ENCODE measurements around the gene FGGY.

FGGY gene

DNA sequence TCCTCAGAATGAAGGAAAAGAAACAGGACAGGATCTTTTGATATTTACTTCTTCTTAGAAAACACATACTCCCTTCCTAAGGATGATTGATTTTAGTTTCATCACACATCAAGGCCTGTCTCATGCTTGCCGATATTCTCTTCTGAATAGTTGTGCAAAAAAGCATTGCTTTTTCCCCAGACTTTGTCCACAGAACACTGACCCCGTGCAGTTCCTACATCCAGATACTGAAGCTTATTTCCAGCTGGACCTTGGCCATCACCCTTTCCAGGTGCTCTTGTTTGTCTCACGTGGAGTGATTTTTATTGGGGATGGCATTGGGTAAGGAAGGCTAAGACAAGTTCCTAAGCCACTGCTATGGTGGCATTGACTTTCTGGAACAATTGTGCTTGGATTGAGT, 320.5 kb downstream of the FGGY start:
- no peak for DNase-seq (ENCODE audit: low read depth)

GRCh38 chr1:59619557-59619956, 322.7 kb downstream of the FGGY start:
- no peak for DNase-seq (ENCODE audit: low read depth)
- no peak overlapping the region for H3K4me3 ChIP-seq (ENCODE audit: low read depth, low read length)
- no peak for TF ChIP-seq CTCF (IDR thresholded peaks at IDR 0.05; ENCODE audit: low read depth, low read length, missing control alignments)

More for the DNA sequence above, 320.5 kb downstream of the FGGY start:
- no peak overlapping the region for H3K4me3 ChIP-seq (ENCODE audit: low read depth, low read length)
- no peak for TF ChIP-seq CTCF (IDR thresholded peaks at IDR 0.05; ENCODE audit: low read depth, low read length, missing control alignments)

DNA sequence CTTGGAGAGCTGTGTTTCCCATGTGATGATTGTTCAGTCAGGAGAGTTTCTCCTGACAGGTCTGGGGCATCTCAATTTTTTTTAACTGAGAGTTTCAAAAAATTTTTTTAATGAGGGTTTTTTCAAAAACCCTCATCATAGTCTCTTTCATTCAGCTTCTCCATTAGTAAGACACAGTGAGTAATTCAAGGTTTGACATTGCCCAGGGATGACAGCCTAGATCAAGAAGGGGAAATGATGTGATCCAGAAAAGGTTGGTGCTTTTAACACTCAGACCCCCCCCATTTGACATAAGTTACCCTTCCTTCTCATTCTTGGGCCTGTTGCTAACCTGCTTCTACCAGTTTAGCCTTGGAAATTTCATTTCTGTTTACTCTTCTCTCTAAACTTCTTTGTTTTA, 328.5 kb downstream of the FGGY start:
- H3K4me3 ChIP-seq (ENCODE audit: low read depth, low read length) = no peak overlapping the region
- no peak for TF ChIP-seq CTCF (IDR thresholded peaks at IDR 0.05; ENCODE audit: low read depth, low read length, missing control alignments)
- DNase-seq (ENCODE audit: low read depth) = no peak

GRCh38 chr1:59631561-59632255, 334.8 kb downstream of the FGGY start:
- DNase-seq (ENCODE audit: low read depth) = no peak
- TF ChIP-seq CTCF (IDR thresholded peaks at IDR 0.05; ENCODE audit: low read depth, low read length, missing control alignments) = no peak
- no peak overlapping the region for H3K4me3 ChIP-seq (ENCODE audit: low read depth, low read length)

GRCh38 chr1:59635097-59635496, 338.2 kb downstream of the FGGY start:
- H3K4me3 ChIP-seq (ENCODE audit: low read depth, low read length) = no peak overlapping the region
- no peak for DNase-seq (ENCODE audit: low read depth)
- no peak for TF ChIP-seq CTCF (IDR thresholded peaks at IDR 0.05; ENCODE audit: low read depth, low read length, missing control alignments)

- no peak for DNase-seq (ENCODE audit: low read depth)
- H3K4me3 ChIP-seq (ENCODE audit: low read depth, low read length) = no peak overlapping the region
- no peak for TF ChIP-seq CTCF (IDR thresholded peaks at IDR 0.05; ENCODE audit: low read depth, low read length, missing control alignments)
Measured at GRCh38 chr1:59638231-59638711, 341.4 kb downstream of the FGGY start.

- no peak for TF ChIP-seq CTCF (IDR thresholded peaks at IDR 0.05; ENCODE audit: low read depth, low read length, missing control alignments)
- no peak overlapping the region for H3K4me3 ChIP-seq (ENCODE audit: low read depth, low read length)
- DNase-seq (ENCODE audit: low read depth) = no peak
Measured at GRCh38 chr1:59639266-59639665, 342.4 kb downstream of the FGGY start.
